ENCODE results near the gene FBXO8. TPM values are rescaled to one million over a fixed set of nuclear protein-coding genes. Genes with fewer than 3 reads are reported as not detected.

The FBXO8 gene
- total RNA-seq, 1 experiment from 2014 or later = 8.9 TPM

GRCh38 chr4:174222266-174222872 lies 61.1 kb downstream of the FBXO8 start:
- Mint-ChIP-seq H3K27ac (no peak overlapping the region), H3K9me3 (no peaks in the 10 kb centered on the region), H3K4me3 (no peak overlapping the region), H3K36me3 (ENCODE audit: insufficient read depth in 1 of 3, low read depth in 3 of 3) (no peaks in the 10 kb centered on the region), H3K4me1 (peaks cover 13% of the 10 kb centered on the region in 2 experiments), H3K27me3 (ENCODE audit: low read depth) (peaks cover 56% of the 10 kb centered on the region)
- Histone ChIP-seq H4K91ac (ENCODE audit: insufficient read length, low read depth, low read length) (no peak overlapping the region), H2AK5ac (ENCODE audit: insufficient read length, low read length) (no peak overlapping the region), H2AFZ (ENCODE audit: low read length) (no peak overlapping the region), H3K79me2 (ENCODE audit: insufficient read depth, low read length) (no peaks in the 10 kb centered on the region), H3K9me3 (ENCODE audit: control insufficient read depth, low read depth, low read length) (no peaks in the 10 kb centered on the region), H3K56ac (ENCODE audit: insufficient read length, low read depth, low read length) (no peak overlapping the region), H3K4ac (ENCODE audit: low read depth, low read length) (no peak overlapping the region), H2BK12ac (ENCODE audit: insufficient read length, low read depth, low read length) (no peak overlapping the region), H3K14ac (ENCODE audit: insufficient read depth, low read length) (no peak overlapping the region), H3K9ac (ENCODE audit: extremely low read depth, insufficient read length, low read length) (no peak overlapping the region), H2BK120ac (ENCODE audit: low read depth, low read length, poor library complexity, severe bottlenecking) (no peak overlapping the region), H3K27me3 (ENCODE audit: insufficient read depth, low read length) (peaks cover 15% of the 10 kb centered on the region), H2BK20ac (ENCODE audit: low read depth, low read length, poor library complexity, severe bottlenecking) (no peak overlapping the region), H3T11ph (ENCODE audit: low read length) (no peak overlapping the region), H3K23me2 (ENCODE audit: insufficient read length, low read depth, low read length, poor library complexity, severe bottlenecking) (peaks cover 8% of the 10 kb centered on the region), H3K23ac (ENCODE audit: insufficient read length, low read depth, low read length) (no peak overlapping the region), H3K4me2 (ENCODE audit: insufficient read depth, insufficient read length, low read length) (no peak overlapping the region), H2BK5ac (ENCODE audit: insufficient read length, low read length) (no peak overlapping the region), H4K5ac (ENCODE audit: insufficient read length, low read depth, low read length) (no peak overlapping the region), H2BK15ac (ENCODE audit: low read depth, low read length) (no peak overlapping the region), H4K20me1 (ENCODE audit: control insufficient read depth, insufficient read depth, insufficient read length) (peaks cover 2% of the 10 kb centered on the region), H3K4me1 (ENCODE audit: insufficient read depth, low read length) (no peaks in the 10 kb centered on the region), H3K18ac (ENCODE audit: insufficient read length, low read depth, low read length) (no peak overlapping the region), H3K27ac (ENCODE audit: insufficient read length, low read depth, low read length) (no peak overlapping the region), H4K8ac (replicated peaks; ENCODE audit: insufficient read length, low read depth, low read length) (no peak overlapping the region), H3K79me1 (ENCODE audit: insufficient read depth, low read depth, low read length, poor library complexity, severe bottlenecking) (no peaks in the 10 kb centered on the region)
- no CpG with 5 or more reads among the region's 4 CpGs for WGBS (ENCODE audit: extremely low coverage, insufficient read length, low lambda C conversion rate)
- DNase-seq = no peak
- TF ChIP-seq CTCF (conservative IDR thresholded peaks at IDR 0.05) = peak; percentile 82
